HG03175 (cell line): ENCODE measurements around the gene ATPAF1.
A peak's percentile ranks its signal among the peaks of the same experiment; 100 is the strongest.

Experiments used
- ATAC-seq: cut with Tn5 transposase; IDR thresholded peaks from one replicate; pipeline ENCODE4 v1.9.1; 2021; ENCODE audit warnings: mild to moderate bottlenecking, moderate library complexity; ENCODE audit not compliant: unreplicated experiment

Gene ATPAF1

DNA sequence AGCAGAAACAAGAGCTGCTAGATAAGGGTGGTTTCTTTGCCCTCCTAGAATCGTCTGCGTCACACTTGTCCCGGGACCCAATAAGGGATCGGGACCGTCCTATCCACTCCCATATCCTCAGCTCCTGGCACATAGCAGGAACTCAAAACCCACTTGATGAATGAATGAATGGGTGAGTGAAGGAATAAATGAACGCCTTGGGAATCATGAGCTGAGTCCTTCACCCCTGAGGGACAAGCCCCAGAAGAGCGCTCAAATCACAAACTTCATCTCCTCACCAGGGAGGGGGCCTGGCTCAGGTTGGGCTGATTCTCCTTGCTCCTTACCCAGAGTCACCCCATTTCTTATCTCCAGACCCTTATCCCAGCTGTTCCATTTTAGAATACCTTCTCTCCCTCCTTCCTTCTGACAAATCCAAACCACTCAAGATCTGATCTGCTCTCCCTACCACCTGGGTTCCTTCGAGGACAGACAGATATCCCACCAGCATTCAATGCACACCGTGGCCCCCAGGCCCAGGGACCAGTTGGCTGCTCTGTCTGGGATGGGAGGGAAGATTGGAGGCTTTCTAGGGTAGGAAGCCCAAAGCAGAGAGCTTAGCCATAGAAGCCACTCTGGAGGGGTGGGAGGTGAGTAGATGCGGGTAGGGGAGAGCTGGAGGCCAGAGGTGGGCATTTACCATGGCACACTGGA, 50.9 kb downstream of the ATPAF1 start:
- ATAC-seq = no peak

DNA sequence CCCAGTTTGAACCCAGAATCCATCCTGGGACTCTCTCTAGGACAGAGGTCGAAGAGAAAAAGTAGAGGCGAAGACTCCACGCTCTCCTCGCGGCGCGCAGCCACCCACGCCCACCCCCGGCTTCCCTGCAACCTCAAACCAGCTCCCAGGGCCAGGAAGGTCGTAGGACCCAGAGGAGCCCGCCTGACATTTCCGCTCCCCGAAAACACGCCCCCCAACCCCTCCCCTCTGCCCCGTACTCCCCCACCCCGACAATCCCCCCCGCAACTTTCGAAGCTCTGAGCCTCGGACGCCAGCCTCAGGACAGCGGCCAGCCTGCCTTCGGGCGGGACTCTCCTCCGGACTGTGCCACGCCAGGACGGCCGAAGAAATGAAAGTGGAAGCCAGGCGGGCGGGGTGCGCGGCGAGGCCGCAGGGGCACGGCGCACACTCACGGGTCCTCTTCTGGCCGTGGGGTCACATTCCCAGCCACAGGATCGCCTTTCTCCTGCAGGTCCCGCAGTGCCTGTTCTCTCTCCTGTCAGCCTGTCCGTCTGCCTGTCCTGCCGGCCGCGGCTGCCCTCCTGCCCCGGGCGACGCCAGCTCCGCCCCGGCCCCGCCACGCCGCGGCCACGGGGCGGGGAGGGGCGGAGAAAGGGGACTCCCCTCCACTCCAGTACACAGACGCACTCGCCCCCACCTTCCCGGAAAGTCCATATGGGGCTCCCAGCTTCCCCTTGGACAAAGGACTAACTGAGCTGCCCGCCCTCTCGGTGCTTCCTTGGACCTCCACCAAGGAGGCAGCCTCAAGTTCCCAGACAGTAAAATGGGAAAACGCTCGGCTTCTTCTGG, 51.7 kb downstream of the ATPAF1 start, which contains the start of gene MOB3C:
Gene MOB3C (minus strand): TSS at position 535 of the 831 bp plus-strand sequence. CDS start 3,490 bp downstream, outside the sequence.
- ATAC-seq = peak; percentile 64

DNA sequence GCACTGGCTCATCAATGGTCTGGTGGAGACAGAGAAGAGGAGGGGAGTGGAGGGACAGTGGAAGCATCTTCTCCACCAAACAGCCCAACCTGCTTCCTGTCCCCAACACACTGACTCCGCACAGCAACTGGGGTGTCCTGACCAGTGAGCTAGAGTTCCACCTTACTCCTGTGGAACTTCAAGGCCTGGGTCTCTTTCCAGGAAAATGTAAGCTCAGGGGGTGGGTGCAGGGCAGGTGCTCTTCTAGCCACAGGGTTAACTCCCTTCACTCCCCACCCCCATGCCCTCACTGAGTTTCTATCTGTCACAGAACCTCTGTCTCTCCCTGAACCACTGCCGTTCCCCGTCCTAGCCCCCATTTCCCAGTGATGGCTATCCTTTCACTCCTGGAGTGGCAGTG, 52.4 kb downstream of the ATPAF1 start:
- ATAC-seq = no peak

GRCh38 chr1:46615088-46615487, 53.1 kb downstream of the ATPAF1 start:
- ATAC-seq = no peak

- ATAC-seq = no peak
Observed at GRCh38 chr1:46614604-46614984, 53.6 kb downstream of the ATPAF1 start.

DNA sequence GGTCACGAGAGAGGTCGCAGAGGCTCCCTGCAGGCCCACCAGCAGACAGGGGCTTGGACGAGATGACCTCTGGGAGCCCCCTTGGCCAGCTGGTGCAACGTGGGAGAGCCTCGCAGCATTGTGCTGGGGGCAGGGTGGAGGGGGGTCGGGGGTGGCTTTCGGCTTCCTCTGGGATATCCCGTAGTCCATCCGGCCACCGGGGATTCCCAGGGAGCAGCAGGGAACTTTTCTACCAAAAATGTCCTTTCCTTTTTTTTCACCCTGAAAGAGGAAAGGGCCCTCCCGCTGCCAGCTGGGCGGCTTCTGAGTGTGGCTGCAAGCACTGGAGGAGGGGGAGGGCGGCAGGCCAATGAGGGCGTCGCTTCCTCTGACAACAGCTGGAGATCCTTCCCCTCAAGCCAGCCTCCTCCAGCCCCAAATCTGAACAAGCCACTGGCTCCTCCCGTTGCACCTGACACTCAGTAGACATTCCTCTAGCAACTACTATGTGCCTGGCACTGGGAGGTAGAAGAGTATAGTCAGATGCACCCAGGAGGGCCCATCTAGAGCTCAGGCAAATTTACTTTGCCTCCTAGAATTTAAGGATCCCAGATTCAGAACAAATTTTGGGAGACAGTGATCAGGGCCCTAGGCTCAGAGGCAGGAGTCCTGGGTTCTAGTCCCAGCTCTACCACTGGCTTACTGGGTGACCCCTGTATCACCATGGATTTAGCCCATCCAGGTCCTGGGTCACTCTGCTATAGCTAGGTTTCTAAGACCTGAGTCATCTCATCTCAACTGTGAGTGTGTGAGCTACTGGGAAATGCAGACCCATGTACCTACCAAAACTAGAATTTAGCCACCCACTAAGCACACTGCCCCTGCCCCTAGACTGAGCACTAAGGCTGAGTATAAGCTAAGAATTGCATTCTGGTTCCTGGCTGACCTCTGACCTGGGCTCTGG, 54.2 kb downstream of the ATPAF1 start:
- ATAC-seq = no peak

GRCh38 chr1:46612937-46613660, 55.1 kb downstream of the ATPAF1 start:
- no peak for ATAC-seq

DNA sequence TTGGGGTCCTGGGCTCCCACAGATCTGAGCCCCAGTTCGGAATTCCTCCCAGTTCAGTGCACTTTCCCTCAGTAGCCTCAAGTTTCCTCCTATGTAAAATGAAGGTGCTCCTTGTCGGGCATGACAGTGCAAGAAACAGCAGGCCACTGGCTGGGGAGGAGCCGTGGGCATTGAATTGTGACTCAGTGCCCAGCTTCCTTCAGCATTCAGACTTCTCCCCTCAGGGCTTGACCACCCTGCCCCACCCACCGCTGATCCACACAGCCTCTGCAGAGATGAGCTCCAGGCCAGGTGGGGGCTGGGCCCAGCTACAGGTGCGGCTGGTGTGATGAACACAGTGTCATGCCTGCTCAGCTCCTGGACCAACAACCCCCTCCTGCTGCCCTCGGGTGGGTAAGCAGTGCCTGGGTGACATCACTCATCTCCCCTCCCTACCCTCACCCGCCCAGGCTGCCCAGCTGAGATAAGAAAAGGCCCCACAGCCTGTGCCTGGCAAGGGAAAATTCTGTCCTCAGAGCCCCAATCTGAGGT, 56.4 kb downstream of the ATPAF1 start:
- no peak for ATAC-seq

GRCh38 chr1:46607345-46608130, 60.6 kb downstream of the ATPAF1 start:
- no peak for ATAC-seq

DNA sequence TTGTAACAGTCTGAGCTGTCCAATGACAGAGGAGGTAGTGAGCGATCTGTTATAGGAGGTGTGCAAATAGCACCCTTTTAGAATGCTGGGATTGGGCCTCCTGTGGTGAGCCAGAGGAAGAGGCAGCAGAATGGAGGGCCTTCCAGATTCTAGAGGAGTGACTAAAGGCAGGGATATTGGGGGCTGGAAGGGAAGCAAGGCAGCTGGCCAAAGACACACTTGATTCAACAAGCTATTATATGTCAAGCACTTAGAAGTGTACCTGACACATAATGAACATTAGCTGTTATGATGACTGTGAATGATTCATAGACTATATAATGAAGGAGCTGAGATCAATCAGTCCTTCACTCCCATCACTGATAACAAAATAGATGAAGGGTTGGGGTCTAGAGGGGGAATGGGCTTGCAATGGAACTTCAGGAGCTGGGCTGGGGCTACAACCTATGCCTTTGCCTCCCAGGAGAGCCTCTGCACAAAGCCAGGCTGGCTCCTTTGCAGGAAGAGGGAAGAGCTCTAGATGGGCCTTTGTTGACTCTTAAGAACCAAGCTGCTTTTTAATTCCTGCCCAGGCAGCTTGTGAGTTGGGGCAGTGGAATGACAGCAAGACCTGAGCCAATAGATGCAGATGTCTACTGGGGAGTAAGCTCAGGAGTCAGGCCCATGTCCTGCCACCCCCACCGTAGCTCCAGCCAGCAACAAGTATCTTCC, 61.8 kb downstream of the ATPAF1 start:
- no peak for ATAC-seq

DNA sequence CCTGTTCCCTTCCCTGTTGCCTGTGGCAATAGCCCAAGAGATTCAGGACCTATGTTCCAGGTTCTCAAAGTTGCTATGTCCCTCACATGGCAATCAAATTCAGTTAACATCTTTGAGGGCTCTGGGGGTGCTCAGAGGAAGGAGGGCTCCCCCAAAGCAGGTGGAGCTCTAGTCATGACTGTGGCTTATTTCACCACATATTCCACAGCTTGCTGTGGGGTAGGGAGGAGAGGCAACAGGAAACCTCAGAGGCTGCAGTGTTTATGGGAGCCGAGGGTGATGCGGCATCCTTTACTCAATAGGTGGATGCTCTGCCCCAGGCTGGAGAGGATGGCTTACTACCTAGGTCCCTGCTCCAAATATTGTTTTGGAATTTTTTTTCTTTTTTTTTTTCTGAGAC, 62.9 kb downstream of the ATPAF1 start:
- no peak for ATAC-seq

DNA sequence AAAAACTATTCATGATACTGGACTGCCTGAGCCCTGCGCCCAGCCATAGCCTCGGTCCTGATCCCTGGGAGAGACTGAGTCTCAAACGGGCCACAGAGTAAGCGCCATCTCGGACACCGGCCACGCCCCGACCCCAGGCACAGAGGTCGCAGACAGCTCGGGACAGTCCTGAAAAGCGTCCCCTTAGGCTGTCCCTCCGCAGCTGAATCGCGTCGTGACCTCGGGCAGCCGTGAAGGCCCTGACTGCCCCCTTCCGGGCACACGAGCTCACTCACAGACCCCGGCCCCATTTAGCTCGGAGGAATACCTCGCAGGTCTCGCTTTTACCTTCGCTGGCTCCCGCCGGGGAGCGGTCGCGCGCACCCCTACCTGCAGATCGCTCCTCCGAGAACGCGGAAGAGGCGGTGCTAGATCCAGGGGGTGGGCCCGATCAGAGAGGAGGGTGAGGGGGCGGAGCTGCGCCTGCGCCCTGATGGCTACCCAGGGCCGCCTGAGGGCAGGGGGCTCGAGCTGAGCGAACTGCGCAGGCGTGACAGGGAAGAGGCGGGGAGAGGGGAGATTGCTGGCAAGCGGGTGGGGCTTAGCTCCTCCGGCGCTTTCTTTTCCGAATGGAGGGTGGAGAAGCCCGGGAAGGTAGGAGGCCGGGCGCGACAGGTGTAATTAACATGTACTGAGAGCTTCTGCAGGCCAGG, 64.2 kb downstream of the ATPAF1 start, which contains the start of gene MKNK1:
Gene MKNK1 (minus strand): TSS at position 411 of the 692 bp plus-strand sequence. CDS start 20,941 bp downstream, outside the sequence.
- ATAC-seq = peak; percentile 96

DNA sequence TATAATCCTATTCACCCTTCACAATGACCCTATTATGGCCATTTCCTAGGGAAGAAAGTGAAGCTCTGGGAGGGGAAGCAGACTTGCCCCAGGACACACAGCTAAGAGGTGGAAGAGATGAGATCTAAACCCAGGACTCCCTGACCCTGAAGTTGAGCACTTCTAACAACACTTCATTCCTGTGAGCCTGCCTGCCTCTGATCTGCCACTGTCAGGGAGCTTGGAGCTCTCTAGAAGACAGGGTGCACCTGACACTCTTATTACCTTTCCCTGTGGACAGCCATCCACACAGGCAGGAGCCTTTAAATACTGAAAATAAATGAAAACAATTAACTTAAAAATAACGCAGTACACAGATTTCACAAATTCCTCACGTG, 64.7 kb downstream of the ATPAF1 start:
- no peak for ATAC-seq

DNA sequence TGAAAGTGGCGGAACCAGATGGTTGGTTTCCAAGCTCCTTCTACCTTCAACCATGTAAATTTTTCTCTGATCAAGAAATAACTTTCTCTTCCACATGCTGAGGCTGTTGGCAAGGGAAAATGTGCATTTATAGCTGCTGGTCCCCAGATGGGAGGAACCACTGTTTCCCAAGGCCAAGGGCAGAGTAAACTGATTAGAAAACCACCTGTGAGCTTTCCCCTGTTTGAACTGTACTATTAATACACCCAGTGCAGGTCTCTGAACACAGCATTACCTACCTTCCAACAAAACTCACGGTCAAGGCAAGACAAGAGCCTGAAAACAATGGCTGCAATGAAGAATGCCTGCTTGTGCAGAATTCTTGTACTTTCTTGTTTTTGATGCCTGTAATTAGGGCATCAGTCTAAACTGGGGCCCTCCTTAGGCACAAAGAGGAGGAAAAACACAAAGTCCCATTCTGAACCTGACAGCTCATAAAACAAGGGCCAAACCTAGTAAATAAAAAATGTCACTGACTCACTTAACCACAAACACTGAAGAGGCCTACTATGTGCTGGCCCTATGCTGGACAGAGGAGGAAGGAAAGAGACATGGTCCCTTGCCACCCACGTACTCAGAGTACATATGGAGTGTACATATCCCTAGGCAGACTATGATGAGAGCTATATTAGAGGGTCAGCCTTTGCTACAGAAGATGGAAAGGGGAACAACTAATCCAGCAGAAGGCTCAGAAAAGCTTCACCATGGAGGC, 66.7 kb downstream of the ATPAF1 start:
- ATAC-seq = no peak

DNA sequence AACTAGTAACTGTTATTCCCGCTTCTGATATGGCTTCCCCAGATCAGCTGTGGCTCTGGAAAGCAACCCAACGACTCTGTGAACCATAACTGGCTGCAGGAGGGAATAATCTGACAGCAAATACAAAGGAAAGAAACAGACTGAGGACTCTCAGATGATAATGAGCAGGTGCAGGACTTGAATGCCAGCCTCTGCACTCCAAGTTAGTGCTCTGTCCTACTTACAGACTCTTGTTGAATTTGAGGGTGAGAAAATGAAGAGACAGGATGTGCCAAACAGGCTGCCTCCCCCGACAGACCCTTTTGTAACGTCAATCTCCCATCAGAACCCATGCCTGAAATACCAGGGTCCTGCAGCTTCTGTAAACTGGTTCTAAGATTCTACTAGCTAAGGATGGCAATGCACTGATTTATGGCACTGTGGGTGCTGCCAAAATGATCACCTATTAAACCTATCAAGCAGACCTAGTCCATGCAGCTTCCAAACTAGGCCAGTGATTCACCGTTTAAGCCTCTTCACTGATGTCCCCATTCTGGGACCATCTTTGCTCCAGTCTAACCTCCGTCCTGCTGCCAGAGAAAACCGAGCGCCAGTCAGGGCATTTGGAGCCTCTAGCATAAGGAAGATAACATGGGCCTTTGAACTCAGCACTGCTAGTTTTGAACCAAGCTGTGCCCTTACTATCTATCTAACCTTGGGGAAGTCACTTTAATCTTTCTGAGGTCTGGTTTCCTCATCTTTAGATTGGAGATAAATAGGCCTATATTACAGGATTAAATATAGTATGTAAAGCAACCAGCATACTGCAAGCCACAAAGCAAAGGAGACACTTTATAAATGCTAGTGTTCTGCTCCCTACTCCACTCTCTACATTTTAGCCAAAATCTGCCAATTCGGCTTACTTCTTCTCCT, 68.8 kb downstream of the ATPAF1 start:
- ATAC-seq = no peak

- no peak for ATAC-seq
Observed at GRCh38 chr1:46596846-46597245, 71.3 kb downstream of the ATPAF1 start.
